GM12865 (cell line): ENCODE measurements around the gene ROR2.

Experiments used
- DNase-seq: peaks from one replicate; pipeline ENCODE4 v3.0.0; 2010; ENCODE audit warnings: low read depth
- H3K4me3 ChIP-seq: 2 replicates; pipeline ENCODE4 v1.5.1; 2011; ENCODE audit warnings: mild to moderate bottlenecking, low read depth, low read length, control low read depth
- TF ChIP-seq, protein P1 (sequence below): IDR thresholded peaks from 2 replicates; pipeline ENCODE4 v1.5.1; 2011; ENCODE audit warnings: low read length, control low read depth, low read depth, inconsistent platforms; ENCODE audit not compliant: insufficient read depth; ENCODE audit errors: missing control alignments

The ROR2 gene

DNA sequence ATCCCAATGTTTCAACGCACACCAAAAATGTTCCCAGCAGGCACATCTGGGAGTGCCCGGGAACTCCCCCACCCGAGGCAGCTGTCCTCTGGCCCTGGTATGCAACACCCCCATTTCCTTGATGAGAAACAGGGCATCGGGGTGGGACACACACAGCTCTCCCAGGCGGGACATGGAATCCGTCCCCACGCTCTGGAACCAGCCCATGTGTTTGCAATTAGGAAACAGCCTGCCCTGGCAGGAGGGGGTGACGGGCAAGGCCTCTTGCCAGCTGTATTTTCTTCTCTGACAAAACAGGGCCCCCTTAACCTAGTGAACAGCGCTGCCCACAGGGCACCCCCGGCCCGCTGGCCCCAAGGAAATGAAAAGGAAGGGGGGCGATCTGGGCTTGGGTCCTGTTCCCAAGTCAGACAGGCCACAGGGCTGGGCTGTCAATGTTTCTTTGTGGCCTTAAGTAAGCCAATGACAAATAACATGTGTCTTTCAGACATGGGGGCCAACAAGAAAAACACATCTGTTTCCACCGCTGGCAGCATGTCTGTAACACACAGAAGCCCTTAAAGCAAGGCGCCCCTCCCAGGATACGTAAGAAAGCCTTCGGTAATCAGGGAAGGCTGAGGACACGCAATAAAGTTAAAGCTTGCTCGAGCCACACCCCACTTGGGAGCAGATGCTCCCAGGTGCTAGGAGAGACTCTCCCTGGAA is 125.3 kb downstream of the ROR2 start:
- TF ChIP-seq, protein P1, sequence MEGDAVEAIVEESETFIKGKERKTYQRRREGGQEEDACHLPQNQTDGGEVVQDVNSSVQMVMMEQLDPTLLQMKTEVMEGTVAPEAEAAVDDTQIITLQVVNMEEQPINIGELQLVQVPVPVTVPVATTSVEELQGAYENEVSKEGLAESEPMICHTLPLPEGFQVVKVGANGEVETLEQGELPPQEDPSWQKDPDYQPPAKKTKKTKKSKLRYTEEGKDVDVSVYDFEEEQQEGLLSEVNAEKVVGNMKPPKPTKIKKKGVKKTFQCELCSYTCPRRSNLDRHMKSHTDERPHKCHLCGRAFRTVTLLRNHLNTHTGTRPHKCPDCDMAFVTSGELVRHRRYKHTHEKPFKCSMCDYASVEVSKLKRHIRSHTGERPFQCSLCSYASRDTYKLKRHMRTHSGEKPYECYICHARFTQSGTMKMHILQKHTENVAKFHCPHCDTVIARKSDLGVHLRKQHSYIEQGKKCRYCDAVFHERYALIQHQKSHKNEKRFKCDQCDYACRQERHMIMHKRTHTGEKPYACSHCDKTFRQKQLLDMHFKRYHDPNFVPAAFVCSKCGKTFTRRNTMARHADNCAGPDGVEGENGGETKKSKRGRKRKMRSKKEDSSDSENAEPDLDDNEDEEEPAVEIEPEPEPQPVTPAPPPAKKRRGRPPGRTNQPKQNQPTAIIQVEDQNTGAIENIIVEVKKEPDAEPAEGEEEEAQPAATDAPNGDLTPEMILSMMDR: no peak
- H3K4me3 ChIP-seq: no peak overlapping the region
- DNase-seq: no peak

DNA sequence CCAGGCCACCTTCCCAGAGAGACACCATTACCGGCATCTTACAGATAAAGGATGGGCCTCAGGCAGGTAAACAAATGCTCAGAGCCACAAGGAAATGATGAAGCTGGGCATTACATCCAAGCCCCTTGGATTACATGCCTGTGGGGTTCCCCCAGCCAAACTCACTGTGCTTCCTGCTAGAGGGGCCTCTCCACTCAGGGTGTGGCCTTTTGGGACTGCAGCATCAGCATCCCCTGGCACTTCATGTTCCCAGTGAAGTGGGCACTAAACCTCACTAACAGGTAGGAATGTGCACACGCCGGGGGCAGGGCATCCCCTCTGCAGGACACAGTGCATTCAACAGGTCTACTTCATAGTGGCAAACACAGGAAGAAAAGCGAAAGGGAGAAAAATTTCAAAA is 125.9 kb downstream of the ROR2 start:
- DNase-seq: no peak
- H3K4me3 ChIP-seq: no peak overlapping the region
- TF ChIP-seq, protein P1: no peak

DNA sequence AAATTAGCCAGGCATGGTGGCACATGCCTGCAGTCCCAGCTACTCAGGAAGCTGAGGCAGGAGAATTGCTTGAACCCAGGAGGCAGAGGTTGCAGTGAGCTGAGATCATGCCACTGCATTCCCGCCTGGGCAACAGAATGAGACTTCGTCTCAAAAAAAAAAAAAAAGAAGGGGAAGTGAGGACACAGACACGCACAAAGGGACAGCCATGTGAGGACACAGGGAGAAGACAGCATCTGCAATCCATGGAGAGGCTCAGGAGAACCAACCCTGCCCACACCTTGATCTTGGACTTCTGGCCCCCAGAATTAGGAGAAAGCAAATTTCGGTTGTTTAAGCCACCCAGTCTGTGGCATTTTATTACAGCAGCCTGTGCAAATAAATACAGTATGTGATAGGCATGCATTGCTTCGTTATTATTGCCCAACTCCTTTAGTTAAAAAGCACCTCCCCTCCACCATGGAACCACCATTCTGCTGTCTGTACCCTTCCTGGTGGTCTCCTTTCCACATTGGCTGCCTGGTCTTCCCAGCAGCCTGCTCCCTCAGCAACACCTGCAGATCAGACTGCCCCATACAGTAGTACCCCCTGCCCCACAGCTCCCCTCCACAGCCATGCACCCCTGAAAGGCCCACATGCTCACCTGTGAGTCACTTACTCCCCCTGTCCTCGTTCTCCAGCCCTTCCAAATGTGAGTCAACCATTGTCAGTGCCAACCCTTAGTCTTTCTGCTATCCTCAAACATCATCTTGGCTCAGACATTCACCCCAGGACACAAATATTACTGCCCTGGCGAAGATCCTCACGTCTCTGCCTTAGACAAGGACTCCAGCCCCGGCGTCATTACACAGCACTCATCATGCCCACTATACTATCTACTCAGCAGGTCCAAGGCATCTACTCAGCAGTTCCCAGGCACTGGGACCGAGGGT is 128.8 kb downstream of the ROR2 start:
- no peak overlapping the region for H3K4me3 ChIP-seq
- no peak for DNase-seq
- TF ChIP-seq, protein P1: no peak

DNA sequence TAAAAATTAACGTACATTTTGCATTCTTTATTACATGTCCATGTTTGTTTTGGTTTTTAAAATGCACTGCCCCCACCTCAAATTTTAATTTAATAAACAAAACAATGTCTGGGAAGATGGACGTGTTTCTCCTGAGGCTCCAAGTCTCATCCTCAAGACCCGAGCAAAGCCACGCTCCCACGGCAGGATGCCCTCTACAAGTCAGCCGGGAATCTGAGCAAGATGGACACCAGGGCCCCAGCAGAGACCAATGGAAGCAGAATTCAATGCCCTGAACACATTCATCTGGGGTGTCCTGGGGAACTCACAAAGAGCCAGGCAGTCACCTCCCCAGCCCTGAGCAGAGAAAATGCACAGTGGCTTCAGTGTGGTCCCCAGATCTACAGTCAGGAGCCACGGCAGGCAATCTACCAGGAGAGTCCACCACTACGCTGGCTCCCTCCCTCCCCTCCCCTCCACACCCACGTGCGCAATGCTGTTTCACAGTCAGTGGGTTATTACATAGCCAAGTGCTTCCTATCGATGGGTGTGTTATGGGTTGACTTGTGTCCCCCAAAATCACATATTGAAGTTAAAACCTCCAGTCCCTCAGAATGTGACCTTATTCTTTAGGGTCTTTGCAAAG is 129.8 kb downstream of the ROR2 start:
- H3K4me3 ChIP-seq: no peak overlapping the region
- TF ChIP-seq, protein P1: no peak
- no peak for DNase-seq

DNA sequence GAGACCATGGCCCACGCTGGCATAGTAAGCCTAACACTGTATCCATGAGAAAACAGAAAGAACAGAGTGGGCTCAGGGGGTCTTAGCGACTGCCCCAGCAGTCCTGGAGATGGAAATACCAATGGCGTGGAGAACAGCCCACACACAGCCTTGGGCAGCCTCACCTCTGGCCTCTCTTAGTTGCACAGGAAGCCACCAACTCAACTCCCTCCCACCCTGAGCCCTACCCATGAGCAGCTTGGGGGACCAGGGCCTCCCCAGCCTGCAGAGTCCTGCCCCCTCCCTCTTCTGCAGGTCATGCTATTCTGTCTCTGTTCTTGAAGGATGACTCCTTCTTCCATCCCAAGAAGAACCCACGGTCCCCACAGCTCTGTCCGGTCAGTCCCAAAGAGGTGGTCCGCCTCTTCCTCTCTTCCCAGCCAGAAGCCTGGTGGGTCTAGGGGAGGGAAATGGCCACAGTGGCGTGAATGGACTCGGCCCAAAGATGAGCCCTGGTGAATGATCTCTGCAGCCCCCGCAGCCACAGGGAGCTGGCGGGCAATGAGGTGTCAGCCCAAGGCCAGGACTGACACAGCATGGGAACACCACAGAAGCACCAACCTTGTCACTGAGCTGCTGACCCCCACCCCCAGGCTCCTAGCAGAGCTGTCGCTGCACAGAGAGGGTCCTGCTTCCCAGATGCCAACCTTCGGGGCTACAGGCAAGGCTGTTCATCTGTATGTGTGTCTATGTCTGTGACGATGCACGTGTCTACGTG is 131.2 kb downstream of the ROR2 start:
- no peak for DNase-seq
- TF ChIP-seq, protein P1: no peak
- no peak overlapping the region for H3K4me3 ChIP-seq

DNA sequence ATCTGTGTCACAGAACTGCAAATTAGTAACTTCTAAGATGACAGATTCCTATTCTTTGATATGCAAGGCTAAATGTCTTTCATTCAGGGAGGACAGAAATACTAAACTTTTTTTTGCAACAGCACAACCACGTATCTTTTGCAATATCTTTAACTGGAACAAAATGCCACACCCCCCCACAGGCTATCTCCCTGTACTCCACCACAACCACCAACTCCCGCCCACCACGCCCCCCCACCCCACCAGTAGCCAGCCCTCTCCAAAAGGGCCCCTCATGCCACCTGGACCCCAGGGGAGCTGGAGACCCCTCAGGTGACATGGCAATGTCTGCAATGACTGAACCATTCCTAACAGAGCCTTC is 131.8 kb downstream of the ROR2 start:
- TF ChIP-seq, protein P1: no peak
- H3K4me3 ChIP-seq: no peak overlapping the region
- no peak for DNase-seq
